Smooth muscle cell (in vitro differentiated cells): ENCODE data around the gene KDM5B. TPM values are rescaled to one million over a fixed set of nuclear protein-coding genes. Genes with fewer than 3 reads are reported as not detected.

Source experiments
- DNase-seq: peaks from one replicate; lab custom pipeline; 2025; ENCODE audit not compliant: unreplicated experiment; lab: John Stamatoyannopoulos, UW
- H2AFZ ChIP-seq: fragments of 200-600 bp; sonication (generic); 2 replicates; pipeline ENCODE4 v1.6.0; 2016; ENCODE audit warnings: antibody characterized with exemption, low read depth, mild to moderate bottlenecking
- H3F3A ChIP-seq: fragments of 200-600 bp; sonication (generic); 2 replicates; pipeline ENCODE4 v1.6.0; 2017; ENCODE audit warnings: antibody characterized with exemption, low read depth
- H3K27ac ChIP-seq: fragments of 200-600 bp; sonication (generic); 2 replicates; pipeline ENCODE4 v1.5.1; 2016; ENCODE audit warnings: low read depth, mild to moderate bottlenecking
- H3K27me3 ChIP-seq: fragments of 200-600 bp; sonication (generic); 2 replicates; pipeline ENCODE4 v1.6.1; 2016; ENCODE audit warnings: low read depth, mild to moderate bottlenecking
- H3K36me3 ChIP-seq: fragments of 200-600 bp; sonication (generic); 2 replicates; pipeline ENCODE4 v1.5.1; 2016; ENCODE audit warnings: low read depth
- H3K4me1 ChIP-seq: fragments of 200-600 bp; sonication (generic); 2 replicates; pipeline ENCODE4 v1.5.1; 2016; ENCODE audit warnings: low read depth
- H3K4me2 ChIP-seq: fragments of 200-600 bp; sonication (generic); 2 replicates; pipeline ENCODE4 v1.6.0; 2016; ENCODE audit warnings: mild to moderate bottlenecking
- H3K4me3 ChIP-seq: fragments of 200-600 bp; sonication (generic); 2 replicates; pipeline ENCODE4 v1.5.1; 2016; ENCODE audit warnings: mild to moderate bottlenecking
- H3K79me2 ChIP-seq: fragments of 200-600 bp; sonication (generic); 2 replicates; pipeline ENCODE4 v1.6.0; 2016; ENCODE audit warnings: low read depth, mild to moderate bottlenecking
- H3K9ac ChIP-seq: fragments of 200-600 bp; sonication (generic); 2 replicates; pipeline ENCODE4 v1.6.0; 2016; ENCODE audit warnings: low read depth
- H3K9me3 ChIP-seq: fragments of 200-600 bp; sonication (generic); replicated peaks from 2 replicates; pipeline ENCODE4 v1.5.1; 2016; ENCODE audit warnings: low read depth
- H4K20me1 ChIP-seq: fragments of 200-600 bp; sonication (generic); 2 replicates; pipeline ENCODE4 v1.6.0; 2016; ENCODE audit warnings: low read depth
- CTCF ChIP-seq: fragments of 200-600 bp; sonication (generic); IDR thresholded peaks from 2 replicates; pipeline ENCODE4 v1.5.1; 2017; ENCODE audit warnings: borderline replicate concordance, mild to moderate bottlenecking, antibody characterized with exemption; ENCODE audit not compliant: insufficient read depth, poor library complexity, severe bottlenecking
- WGBS: methylation state at CpG from one replicate; pipeline ENCODE4 v1.1.7; 2016; ENCODE audit warnings: low lambda C conversion rate; 5-methylcytosine and 5-hydroxymethylcytosine counted together
- polyA plus RNA-seq: library from polyadenylated mRNA; unstranded; fragments of >200 nt; fragmentation: Nextera tagmentation; extraction: Ambion mirVana; gene quantifications from 2 replicates; pipeline ENCODE4 v1.2.1, GENCODE V29; 2016
- total RNA-seq: library from RNA; depleted of rRNA; stranded (reverse); fragments of >200 nt; gene quantifications from 2 replicates; pipeline ENCODE4 v1.2.3, GENCODE V29; 2014

KDM5B gene
- total and polyA plus RNA-seq, 2 experiments from 2014 or later, result 94.1 to 178 TPM

GRCh38 chr1:202854787-202855186, 46.6 kb upstream of the KDM5B start:
- Histone ChIP-seq H3K27ac (no peak overlapping the region), H3K36me3 (no peaks in the 10 kb centered on the region), H3K9me3 (no peaks in the 10 kb centered on the region), H2AFZ (no peak overlapping the region), H3F3A (no peaks in the 10 kb centered on the region), H4K20me1 (no peaks in the 10 kb centered on the region), H3K4me1 (no peaks in the 10 kb centered on the region), H3K9ac (no peak overlapping the region), H3K79me2 (no peaks in the 10 kb centered on the region), H3K27me3 (no peaks in the 10 kb centered on the region), H3K4me2 (no peak overlapping the region), H3K4me3 (no peak overlapping the region)
- DNase-seq, result no peak
- WGBS, result 95% methylated on average over 8 of the region's 8 CpGs
- TF ChIP-seq CTCF, result no peak

- Histone ChIP-seq H2AFZ (peak overlapping the region; percentile 23), H3K36me3 (no peaks in the 10 kb centered on the region), H3K9ac (no peak overlapping the region), H3K9me3 (no peaks in the 10 kb centered on the region), H3K27me3 (no peaks in the 10 kb centered on the region), H3K4me3 (no peak overlapping the region), H3K4me1 (no peaks in the 10 kb centered on the region), H3F3A (no peaks in the 10 kb centered on the region), H3K4me2 (no peak overlapping the region), H3K27ac (no peak overlapping the region), H3K79me2 (no peaks in the 10 kb centered on the region), H4K20me1 (no peaks in the 10 kb centered on the region)
- peak; percentile 50 for TF ChIP-seq CTCF
- 71% methylated on average over 15 of the region's 15 CpGs for WGBS
- no peak for DNase-seq
Measured at GRCh38 chr1:202852163-202852904, 44.1 kb upstream of the KDM5B start.

GRCh38 chr1:202850593-202851362, 42.6 kb upstream of the KDM5B start:
- Histone ChIP-seq H3K36me3 (no peaks in the 10 kb centered on the region), H2AFZ (no peak overlapping the region), H3K4me2 (no peak overlapping the region), H3K9me3 (no peaks in the 10 kb centered on the region), H3K4me1 (no peaks in the 10 kb centered on the region), H3F3A (no peaks in the 10 kb centered on the region), H3K79me2 (no peaks in the 10 kb centered on the region), H4K20me1 (no peaks in the 10 kb centered on the region), H3K9ac (no peak overlapping the region), H3K4me3 (no peak overlapping the region), H3K27me3 (no peaks in the 10 kb centered on the region), H3K27ac (no peak overlapping the region)
- 90% methylated on average over 7 of the region's 7 CpGs for WGBS
- TF ChIP-seq CTCF, result no peak
- no peak for DNase-seq
